A549 (cell line): Measurements from ENCODE around the gene PLCD1.

Source experiments
- BHLHE40 ChIP-seq: IDR thresholded peaks from 2 replicates; pipeline ENCODE4 v1.6.1; 2012; ENCODE audit warnings: low read depth, low read length, inconsistent platforms
- CEBPB ChIP-seq, 2 experiments: fragments of >200 bp in 1 of 2; sonication (Bioruptor Twin) in 1 of 2; formaldehyde crosslinking in 1 of 2; IDR thresholded peaks; 2 replicates each; pipeline ENCODE4 v1.6.1; 2012 to 2016
- KDM1A ChIP-seq: fragments of 200-600 bp; sonication (generic); IDR thresholded peaks from 2 replicates; pipeline ENCODE4 v1.6.1; 2016; ENCODE audit warnings: low read depth, mild to moderate bottlenecking
- TF ChIP-seq, protein P1 (sequence below): IDR thresholded peaks from 2 replicates; pipeline ENCODE4 v1.6.1; 2012

DNA sequence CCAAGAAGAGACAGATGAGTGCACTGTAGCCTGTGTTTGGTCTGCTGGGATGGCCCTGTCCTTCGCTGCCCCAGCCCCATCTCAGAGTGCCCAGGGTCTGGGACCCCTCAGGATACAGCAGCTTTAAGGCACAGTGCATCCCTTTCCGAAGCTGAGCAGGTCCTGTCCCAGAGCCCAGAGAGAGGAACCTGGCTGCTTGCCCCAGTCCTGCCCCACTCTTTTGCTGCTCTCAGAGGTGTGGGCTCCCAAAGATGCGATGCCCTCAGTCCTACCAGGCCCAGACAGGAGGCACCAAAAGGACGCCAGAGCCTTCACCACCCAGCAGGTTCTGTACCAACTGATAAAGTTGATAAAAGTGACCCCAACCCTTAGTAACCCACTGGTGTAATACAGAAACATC is 8.2 kb downstream of the PLCD1 start:
- TF ChIP-seq CEBPB (IDR thresholded peaks at IDR 0.05) (no peak), KDM1A (no peak), BHLHE40 (no peak)
- TF ChIP-seq, protein P1, sequence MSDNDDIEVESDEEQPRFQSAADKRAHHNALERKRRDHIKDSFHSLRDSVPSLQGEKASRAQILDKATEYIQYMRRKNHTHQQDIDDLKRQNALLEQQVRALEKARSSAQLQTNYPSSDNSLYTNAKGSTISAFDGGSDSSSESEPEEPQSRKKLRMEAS = no peak
